ENCODE data around the gene SFTPA1. TPM values are rescaled to one million over a fixed set of nuclear protein-coding genes. Genes with fewer than 3 reads are reported as not detected.
"Not testable (repeated sequence)": the region's sequence is repeated elsewhere in the genome, so short reads cannot be mapped to it uniquely, and the experiment has no call there.

Gene SFTPA1
- polyA plus RNA-seq (2014; cell fraction: cytosol; rRNA removed): not detected in 2 replicates
- polyA plus RNA-seq (2014; cell fraction: nucleus; rRNA removed): not detected in 2 replicates

- DNase-seq (ENCODE audit: low spot score): no peak
Measured at GRCh38 chr10:79610601-79611191, at the start of gene SFTPA1. TSS of gene SFTPA1 (plus strand) at chr10:79610939. CDS start at chr10:79611826, 887 bp downstream.

DNA sequence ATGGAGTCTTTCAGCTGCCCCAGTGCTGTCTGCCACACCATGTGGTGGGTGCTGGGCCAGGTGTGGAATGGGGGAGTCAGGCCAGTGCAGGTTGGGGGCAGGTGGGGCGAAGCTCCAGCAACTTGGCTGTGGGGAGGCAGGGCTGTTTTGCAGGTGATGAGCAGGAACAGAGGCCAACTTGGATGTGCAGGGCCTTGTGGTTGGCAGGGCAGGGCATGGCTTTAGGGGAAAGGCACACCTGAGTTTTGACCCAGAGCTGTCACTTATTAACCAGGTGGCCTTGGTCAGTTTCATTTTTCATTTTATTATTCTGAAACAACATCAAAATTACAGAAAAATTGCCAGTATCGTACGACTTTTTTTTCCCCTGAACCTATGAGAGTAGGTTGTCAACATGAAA is 49.5 kb upstream of the SFTPA1 start:
- DNase-seq (ENCODE audit: low spot score): no peak

GRCh38 chr10:79562135-79562756 is 48.5 kb upstream of the SFTPA1 start:
- peak; percentile 52 for DNase-seq (ENCODE audit: low spot score)

- no peak for DNase-seq (ENCODE audit: low spot score)
Measured at GRCh38 chr10:79563426-79563825, 47.3 kb upstream of the SFTPA1 start.

- DNase-seq (ENCODE audit: low spot score): not testable (repeated sequence)
Measured at GRCh38 chr10:79570624-79571023, 40.1 kb upstream of the SFTPA1 start.

DNA sequence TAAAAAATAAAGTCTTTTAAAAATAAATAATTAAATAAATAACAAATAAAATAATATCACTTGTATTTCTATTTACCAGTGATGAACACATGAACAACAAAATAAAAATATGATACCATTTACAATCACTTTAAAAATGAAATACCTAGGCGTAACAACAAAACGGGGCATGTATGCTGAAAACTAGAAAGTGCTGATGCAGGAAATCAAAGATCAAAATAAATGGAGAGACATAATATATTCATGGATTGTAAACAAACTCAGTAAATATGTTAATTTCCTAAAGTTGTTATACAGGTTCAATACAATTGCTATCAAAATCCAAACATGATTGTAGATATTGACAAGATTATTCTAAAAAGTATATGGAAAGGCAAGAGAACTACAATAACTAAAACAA is 31.4 kb upstream of the SFTPA1 start:
- no peak for DNase-seq (ENCODE audit: low spot score)

GRCh38 chr10:79581044-79581443 is 29.7 kb upstream of the SFTPA1 start:
- no peak for DNase-seq (ENCODE audit: low spot score)

- DNase-seq (ENCODE audit: low spot score): no peak
Measured at GRCh38 chr10:79582096-79582495, 28.6 kb upstream of the SFTPA1 start.

GRCh38 chr10:79582954-79583353 is 27.8 kb upstream of the SFTPA1 start:
- not testable (repeated sequence) for DNase-seq (ENCODE audit: low spot score)

GRCh38 chr10:79583488-79584024 is 27.2 kb upstream of the SFTPA1 start:
- DNase-seq (ENCODE audit: low spot score): no peak

GRCh38 chr10:79585870-79586527 is 24.7 kb upstream of the SFTPA1 start:
- DNase-seq (ENCODE audit: low spot score): no peak

GRCh38 chr10:79586933-79587332 is 23.8 kb upstream of the SFTPA1 start:
- DNase-seq (ENCODE audit: low spot score): no peak

GRCh38 chr10:79588800-79589199 is 21.9 kb upstream of the SFTPA1 start:
- no peak for DNase-seq (ENCODE audit: low spot score)

DNA sequence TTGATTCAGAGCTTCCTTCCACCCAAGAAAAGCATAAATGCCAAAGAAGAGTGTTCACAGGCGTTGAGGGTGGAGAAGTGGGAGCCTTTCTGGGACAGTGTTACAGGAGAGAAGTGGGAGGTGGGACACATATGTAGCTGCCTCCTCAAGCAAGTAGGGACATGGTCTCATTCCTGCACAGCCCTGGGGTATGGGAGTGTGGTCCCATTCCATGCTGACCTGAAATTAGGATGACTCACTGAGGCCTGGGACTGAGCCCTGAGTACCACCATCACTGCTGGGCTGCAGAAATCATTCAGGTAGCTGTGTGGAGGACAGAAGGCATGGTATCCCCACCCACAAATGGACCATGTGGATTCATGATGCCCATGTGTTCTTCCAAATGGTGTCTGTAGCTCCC is 17.4 kb upstream of the SFTPA1 start:
- DNase-seq (ENCODE audit: low spot score): no peak

DNA sequence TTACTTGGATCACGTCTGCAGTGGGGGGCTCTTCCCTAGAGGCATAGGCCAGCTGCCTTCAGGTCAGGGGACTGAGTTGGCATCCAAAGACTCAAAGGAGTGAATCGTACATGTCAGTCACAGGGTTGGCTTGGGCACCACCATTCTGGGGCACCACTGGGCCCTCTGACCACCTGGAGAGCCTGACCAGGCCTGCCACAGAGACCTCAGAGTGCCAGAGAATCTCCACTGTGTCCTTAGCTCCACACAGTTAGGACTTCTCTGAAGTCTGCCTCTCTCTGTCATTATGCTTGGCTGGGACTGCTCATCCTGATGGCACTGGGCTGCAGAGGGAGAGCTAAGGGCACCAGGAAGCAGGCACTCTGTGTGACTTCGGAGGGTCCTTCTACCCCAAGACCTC is 16.2 kb upstream of the SFTPA1 start:
- DNase-seq (ENCODE audit: low spot score): not testable (repeated sequence)

GRCh38 chr10:79595510-79595909 is 15.2 kb upstream of the SFTPA1 start:
- no peak for DNase-seq (ENCODE audit: low spot score)

GRCh38 chr10:79599644-79600043 is 11.1 kb upstream of the SFTPA1 start:
- DNase-seq (ENCODE audit: low spot score): not testable (repeated sequence)

DNA sequence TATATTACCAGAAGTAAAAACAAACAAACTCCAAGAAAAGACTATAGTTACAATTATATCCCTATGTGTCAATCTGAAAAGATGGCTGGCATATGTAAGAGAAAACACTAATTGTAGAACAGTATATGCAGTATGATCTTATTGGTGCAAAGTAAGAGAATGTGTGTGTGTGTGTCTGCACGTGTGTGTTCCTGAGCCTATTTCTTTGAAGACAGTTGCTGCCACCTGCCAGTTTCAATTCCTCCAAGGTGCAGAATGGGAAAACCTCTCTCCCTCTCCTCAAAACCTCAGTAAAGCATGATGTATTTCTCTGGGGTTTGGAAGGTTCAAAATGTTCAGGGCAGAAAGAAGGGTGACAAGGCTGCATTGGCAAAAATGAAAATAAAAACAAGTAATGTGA is 8.8 kb upstream of the SFTPA1 start:
- no peak for DNase-seq (ENCODE audit: low spot score)

DNA sequence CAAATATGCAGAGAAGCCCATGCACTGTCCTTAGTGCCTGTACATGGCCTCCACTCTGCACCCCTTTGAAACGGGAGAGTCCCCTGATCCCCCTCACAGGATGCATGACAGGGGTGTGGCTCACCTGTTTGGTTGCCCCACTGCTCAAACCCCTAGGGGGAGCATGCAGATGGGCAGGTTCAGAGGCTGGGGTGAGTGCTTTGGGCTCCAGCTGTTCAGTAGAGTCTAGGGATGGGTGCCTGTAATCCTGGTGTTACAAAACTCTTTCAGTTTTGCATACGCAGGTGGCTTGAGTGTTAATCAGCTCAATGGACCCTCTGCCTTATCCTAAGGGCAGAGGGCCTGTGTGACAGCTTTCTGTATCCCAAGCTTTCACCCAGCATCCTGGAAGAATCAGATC is 7.8 kb upstream of the SFTPA1 start:
- DNase-seq (ENCODE audit: low spot score): no peak

DNA sequence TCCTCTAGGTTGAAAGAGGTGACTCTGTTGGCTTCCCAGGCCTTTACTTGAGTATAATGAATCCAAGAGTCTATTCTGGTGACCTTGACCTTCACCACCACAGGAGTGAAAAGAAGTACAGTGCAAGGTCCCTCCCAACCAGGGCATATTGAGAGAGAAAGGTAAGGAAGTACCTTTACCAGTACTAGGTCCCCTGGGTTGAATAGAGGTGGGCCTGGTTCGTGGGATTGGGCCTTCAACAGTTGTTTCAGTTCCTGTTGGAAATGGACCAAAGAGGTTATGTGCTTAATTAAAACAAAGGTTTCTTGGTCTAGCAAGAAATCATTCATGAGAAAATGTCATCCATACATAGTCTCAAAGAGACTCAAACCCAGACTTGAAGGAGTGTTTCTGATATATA is 6.4 kb upstream of the SFTPA1 start:
- no peak for DNase-seq (ENCODE audit: low spot score)

GRCh38 chr10:79605308-79605707 is 5.4 kb upstream of the SFTPA1 start:
- no peak for DNase-seq (ENCODE audit: low spot score)

- peak; percentile 11 for DNase-seq (ENCODE audit: low spot score)
Measured at GRCh38 chr10:79608505-79609375, 2.0 kb upstream of the SFTPA1 start.
